BJ (cell line): ENCODE measurements around the gene STAT2. TPM values are rescaled to one million over a fixed set of nuclear protein-coding genes. Genes with fewer than 3 reads are reported as not detected.
"Not testable (repeated sequence)": the region's sequence is repeated elsewhere in the genome, so short reads cannot be mapped to it uniquely, and the experiment has no call there.

Source experiments
- CTCF ChIA-PET: fragments of 350-600 bp; formaldehyde crosslinking; extraction: SDS; loops from one replicate; lab custom pipeline; 2021; ENCODE audit warnings: antibody characterized with exemption, inconsistent platforms; lab: Yijun Ruan, JAX
- POLR2A ChIA-PET: fragments of 300-600 bp; sonication (Branson Sonifier 250); formaldehyde crosslinking; extraction: SDS; loops from one replicate; lab custom pipeline; 2021; ENCODE audit warnings: antibody characterized with exemption; lab: Charles Lee
- DNase-seq: peaks from one replicate; pipeline ENCODE4 v3.0.0-alpha.2; 2011; ENCODE audit warnings: low read depth
- H3K27me3 ChIP-seq: 2 replicates; pipeline ENCODE4 v1.6.0; 2011; ENCODE audit warnings: low read length; ENCODE audit not compliant: control insufficient read depth, insufficient read depth
- H3K36me3 ChIP-seq: 2 replicates; pipeline ENCODE4 v1.5.1; 2011; ENCODE audit warnings: low read length; ENCODE audit not compliant: control insufficient read depth, insufficient read depth
- H3K4me3 ChIP-seq: 2 replicates; pipeline ENCODE4 v1.5.1; 2011; ENCODE audit warnings: low read depth, mild to moderate bottlenecking, control low read depth, low read length
- CTCF ChIP-seq: IDR thresholded peaks from 2 replicates; pipeline ENCODE4 v1.5.1; 2011; ENCODE audit warnings: low read depth, mild to moderate bottlenecking, control low read depth, inconsistent platforms, low read length, moderate library complexity; ENCODE audit not compliant: insufficient read depth
- polyA plus RNA-seq: library from polyadenylated mRNA; depleted of rRNA; stranded (reverse); fragments of >200 nt; gene quantifications from 2 replicates; pipeline ENCODE4 v1.2.3, GENCODE V29; 2011

STAT2 gene
- polyA plus RNA-seq, 1 experiment, result 154 TPM

GRCh38 chr12:56326533-56326932, 33.4 kb downstream of the STAT2 start:
- no peak for TF ChIP-seq CTCF
- Histone ChIP-seq H3K4me3 (no peak overlapping the region), H3K36me3 (peaks cover 19% of the 10 kb centered on the region), H3K27me3 (no peaks in the 10 kb centered on the region)
- ChIA-PET POLR2A (no interaction called here), CTCF (interaction anchor here (1.2 kb wide), 1 partner anchor 11 kb away, joined by 3 read pairs; the partner anchor contains the start of gene CNPY2)
- no peak for DNase-seq

- H3K4me3 ChIP-seq, result no peak overlapping the region
- CTCF ChIA-PET, result interaction anchor here (1.2 kb wide), 1 partner anchor 10 kb away, joined by 3 read pairs; the partner anchor contains the start of gene CNPY2
- POLR2A ChIA-PET, result no interaction called here
These were observed 33.8 kb downstream of the STAT2 start for GRCh38 chr12:56326126-56326525.

GRCh38 chr12:56324206-56324605, 35.7 kb downstream of the STAT2 start:
- H3K4me3 ChIP-seq, result no peak overlapping the region
- ChIA-PET POLR2A (no interaction called here), CTCF (interaction anchor here (1.0 kb wide), 1 partner anchor 8 kb away, joined by 3 read pairs; the partner anchor contains the start of gene CNPY2)
- DNase-seq, result no peak
- no peaks in the 10 kb centered on the region for H3K27me3 ChIP-seq
- H3K36me3 ChIP-seq, result peaks cover 19% of the 10 kb centered on the region
- TF ChIP-seq CTCF, result no peak

More at GRCh38 chr12:56326126-56326525, 33.8 kb downstream of the STAT2 start:
- Histone ChIP-seq H3K27me3 (no peaks in the 10 kb centered on the region), H3K36me3 (peaks cover 19% of the 10 kb centered on the region)
- no peak for DNase-seq
- no peak for TF ChIP-seq CTCF

- H3K4me3 ChIP-seq, CTCF ChIA-PET, DNase-seq, POLR2A ChIA-PET, H3K27me3 ChIP-seq: not testable (repeated sequence)
- peaks cover 16% of the 10 kb centered on the region for H3K36me3 ChIP-seq
These were observed 38.3 kb downstream of the STAT2 start for GRCh38 chr12:56321610-56322009.

- Histone ChIP-seq H3K36me3 (peaks cover 11% of the 10 kb centered on the region), H3K27me3 (no peaks in the 10 kb centered on the region), H3K4me3 (no peak overlapping the region)
- TF ChIP-seq CTCF, result no peak
- no peak for DNase-seq
- ChIA-PET CTCF (no interaction called here), POLR2A (no interaction called here)
These were observed 38.9 kb downstream of the STAT2 start for GRCh38 chr12:56321027-56321426.

- DNase-seq, result no peak
- peaks cover 4% of the 10 kb centered on the region; the same call in 1 of the 2 replicates for H3K36me3 ChIP-seq
- ChIA-PET POLR2A (no interaction called here), CTCF (interaction anchor here (1.6 kb wide), 1 partner anchor 16 kb away, joined by 5 read pairs; the partner anchor contains the start of gene PAN2)
- no peaks in the 10 kb centered on the region for H3K27me3 ChIP-seq
- no peak overlapping the region for H3K4me3 ChIP-seq
- TF ChIP-seq CTCF, result no peak
These were observed 42.2 kb downstream of the STAT2 start for GRCh38 chr12:56317675-56318074.
